ENCODE measurements around the gene PPFIA3.

- TF ChIP-seq CTCF (conservative IDR thresholded peaks at IDR 0.05; ENCODE audit: low read depth, low read length) (no peak), EZH2 (IDR thresholded peaks at IDR 0.05; ENCODE audit: borderline replicate concordance, low read depth, low read length, poor library complexity, severe bottlenecking) (no peak)
Observed at GRCh38 chr19:49154279-49154678, 34.9 kb downstream of the PPFIA3 start.
